K562 (cell line): ENCODE data around the gene MFSD11. TPM values are rescaled to one million over a fixed set of nuclear protein-coding genes. Genes with fewer than 3 reads are reported as not detected.

Experiments
- C11orf30 ChIP-seq: fragments of 450-650 bp; IDR thresholded peaks from 2 replicates; pipeline ENCODE4 v1.6.1; 2016; ENCODE audit warnings: low read depth, mild to moderate bottlenecking
- CAMTA2 ChIP-seq: fragments of 250-450 bp; sonication (Bioruptor Pico); conservative IDR thresholded peaks from 2 replicates; pipeline ENCODE4 v1.5.1; 2022
- CREM ChIP-seq: IDR thresholded peaks from 2 replicates; pipeline ENCODE4 v1.6.1; 2014; ENCODE audit warnings: antibody characterized with exemption, low read depth
- IRF2 ChIP-seq: sonication (generic); formaldehyde crosslinking; IDR thresholded peaks from 2 replicates; pipeline ENCODE4 v1.8.1; 2022; ENCODE audit warnings: mild to moderate bottlenecking, missing genetic modification reagents
- POLR2G ChIP-seq: fragments of 200-400 bp; formaldehyde crosslinking; IDR thresholded peaks from 2 replicates; pipeline ENCODE4 v1.6.1; 2017; ENCODE audit warnings: low read depth, mild to moderate bottlenecking, antibody characterized with exemption, low read length, moderate library complexity
- SIRT6 ChIP-seq: IDR thresholded peaks from one replicate; pipeline ENCODE4 v1.6.1; 2012; ENCODE audit warnings: low read depth, mild to moderate bottlenecking, control low read depth, inconsistent platforms, low read length, moderate library complexity
- SNIP1 ChIP-seq: fragments of 450-650 bp; IDR thresholded peaks from 2 replicates; pipeline ENCODE4 v1.7.1; 2017; ENCODE audit warnings: low read depth, mild to moderate bottlenecking
- ZBED1 ChIP-seq: IDR thresholded peaks from 2 replicates; pipeline ENCODE4 v1.6.1; 2014
- ZNF174 ChIP-seq: fragments of 250-450 bp; sonication (Bioruptor Pico); IDR thresholded peaks from 2 replicates; pipeline ENCODE4 v1.4.0; 2020; ENCODE audit warnings: mild to moderate bottlenecking
- polyA plus RNA-seq, 8 experiments: library from polyadenylated mRNA; depleted of rRNA in 4 of 8; stranded (reverse) in 5 of 8; unstranded in 3 of 8; fragments of >200 nt; fragmentation: Nextera tagmentation in 2 of 8; fragmentation: Illumina TruSeq in 1 of 8; extraction: Ambion mirVana in 2 of 8; extraction: Trizol in 1 of 8; gene quantifications; 2 replicates each; pipeline versions ENCODE4 v1.2.1 to v1.2.3, GENCODE V29; 2011 to 2014; ENCODE audit warnings: inconsistent platforms in 1 of 8, missing spikeins in 1 of 8
- total RNA-seq, 7 experiments: library from RNA; depleted of rRNA in 6 of 7; stranded (reverse); fragments of >200 nt in 6 of 7; fragmentation: Illumina TruSeq in 2 of 7; extraction: Trizol in 2 of 7; gene quantifications; 2 replicates each; pipeline versions ENCODE4 v1.2.1 to v1.2.3, GENCODE V29; 2011 to 2021; ENCODE audit warnings: low replicate concordance in 1 of 7
- TF ChIP-seq, protein P1 (sequence below): fragments of 250-450 bp; sonication (Bioruptor Pico); IDR thresholded peaks from 2 replicates; pipeline ENCODE4 v1.5.1; 2021; ENCODE audit warnings: mild to moderate bottlenecking
- TF ChIP-seq, protein P2 (sequence below), 2 experiments: fragments of 450-650 bp; IDR thresholded peaks; 2 replicates each; pipeline ENCODE4 v1.6.1; 2018; ENCODE audit warnings: mild to moderate bottlenecking in 2 of 2, low read depth in 1 of 2; ENCODE audit not compliant: partially characterized antibody in 2 of 2
- TF ChIP-seq, protein P3 (sequence below): IDR thresholded peaks from 2 replicates; pipeline ENCODE4 v1.6.1; 2014; ENCODE audit warnings: antibody characterized with exemption
- TF ChIP-seq, protein P4 (sequence below): fragments of 250-450 bp; sonication (Bioruptor Pico); IDR thresholded peaks from 2 replicates; pipeline ENCODE4 v1.9.0; 2021; ENCODE audit warnings: mild to moderate bottlenecking

MFSD11 gene
- total and polyA plus RNA-seq, 9 of the 15 experiments (the other 6 are each of a cell fraction or from before 2014, with no cell fraction given) = 14.4 to 24.5 (median 19.9) TPM

DNA sequence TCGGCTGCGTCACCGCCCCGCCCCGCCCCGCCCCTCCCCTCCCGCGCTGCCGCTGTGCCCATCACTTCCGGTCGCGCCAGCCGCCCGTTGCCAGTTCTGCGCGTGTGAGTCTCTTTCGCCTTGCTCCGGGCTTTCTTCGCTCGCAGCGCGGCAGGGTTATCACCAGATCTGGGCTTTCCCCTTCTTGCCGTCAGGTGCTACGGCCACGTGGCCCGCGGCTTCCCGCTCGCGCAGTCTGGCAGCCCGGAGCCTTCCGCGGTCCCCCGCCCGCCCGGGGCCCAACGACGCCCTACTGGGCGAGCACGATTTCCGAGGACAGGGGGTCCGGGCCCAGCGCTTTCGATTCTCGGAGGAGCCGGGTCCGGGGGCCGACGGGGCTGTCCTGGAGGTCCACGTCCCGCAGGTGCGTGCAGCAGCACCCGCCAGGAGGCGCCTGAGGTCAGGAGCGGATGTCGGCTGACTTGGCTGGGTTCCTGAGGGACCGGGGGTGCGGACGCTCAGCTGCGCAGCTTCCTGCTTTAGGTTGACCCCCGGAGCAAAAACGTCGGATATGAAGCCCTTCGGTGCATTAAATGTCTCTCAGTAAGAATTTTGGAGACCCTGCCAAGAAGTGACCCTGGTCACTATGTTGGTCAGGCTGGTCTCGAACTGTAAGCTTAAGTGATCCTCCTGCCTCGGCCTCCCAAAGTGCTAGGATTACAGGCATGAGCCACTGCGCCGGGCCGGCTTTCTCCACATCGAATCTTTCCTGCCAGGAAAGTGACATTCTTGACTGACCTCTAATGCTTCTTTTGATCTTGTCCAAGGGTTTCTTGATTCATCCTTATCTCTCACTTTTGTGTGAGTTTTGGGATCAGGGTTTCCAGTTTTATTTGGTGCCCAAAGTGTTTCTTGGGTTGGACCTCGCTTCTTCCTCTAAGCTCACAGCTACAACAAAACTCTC is 10.9 kb upstream of the MFSD11 start, which contains the start of gene METTL23 (continued):
- TF ChIP-seq, protein P1, sequence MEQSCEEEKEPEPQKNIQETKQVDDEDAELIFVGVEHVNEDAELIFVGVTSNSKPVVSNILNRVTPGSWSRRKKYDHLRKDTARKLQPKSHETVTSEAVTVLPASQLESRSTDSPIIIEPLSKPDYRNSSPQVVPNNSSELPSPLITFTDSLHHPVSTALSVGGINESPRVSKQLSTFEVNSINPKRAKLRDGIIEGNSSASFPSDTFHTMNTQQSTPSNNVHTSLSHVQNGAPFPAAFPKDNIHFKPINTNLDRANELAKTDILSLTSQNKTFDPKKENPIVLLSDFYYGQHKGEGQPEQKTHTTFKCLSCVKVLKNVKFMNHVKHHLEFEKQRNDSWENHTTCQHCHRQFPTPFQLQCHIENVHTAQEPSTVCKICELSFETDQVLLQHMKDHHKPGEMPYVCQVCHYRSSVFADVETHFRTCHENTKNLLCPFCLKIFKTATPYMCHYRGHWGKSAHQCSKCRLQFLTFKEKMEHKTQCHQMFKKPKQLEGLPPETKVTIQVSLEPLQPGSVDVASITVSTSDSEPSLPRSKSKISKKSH = no peak
- TF ChIP-seq, protein P2, sequence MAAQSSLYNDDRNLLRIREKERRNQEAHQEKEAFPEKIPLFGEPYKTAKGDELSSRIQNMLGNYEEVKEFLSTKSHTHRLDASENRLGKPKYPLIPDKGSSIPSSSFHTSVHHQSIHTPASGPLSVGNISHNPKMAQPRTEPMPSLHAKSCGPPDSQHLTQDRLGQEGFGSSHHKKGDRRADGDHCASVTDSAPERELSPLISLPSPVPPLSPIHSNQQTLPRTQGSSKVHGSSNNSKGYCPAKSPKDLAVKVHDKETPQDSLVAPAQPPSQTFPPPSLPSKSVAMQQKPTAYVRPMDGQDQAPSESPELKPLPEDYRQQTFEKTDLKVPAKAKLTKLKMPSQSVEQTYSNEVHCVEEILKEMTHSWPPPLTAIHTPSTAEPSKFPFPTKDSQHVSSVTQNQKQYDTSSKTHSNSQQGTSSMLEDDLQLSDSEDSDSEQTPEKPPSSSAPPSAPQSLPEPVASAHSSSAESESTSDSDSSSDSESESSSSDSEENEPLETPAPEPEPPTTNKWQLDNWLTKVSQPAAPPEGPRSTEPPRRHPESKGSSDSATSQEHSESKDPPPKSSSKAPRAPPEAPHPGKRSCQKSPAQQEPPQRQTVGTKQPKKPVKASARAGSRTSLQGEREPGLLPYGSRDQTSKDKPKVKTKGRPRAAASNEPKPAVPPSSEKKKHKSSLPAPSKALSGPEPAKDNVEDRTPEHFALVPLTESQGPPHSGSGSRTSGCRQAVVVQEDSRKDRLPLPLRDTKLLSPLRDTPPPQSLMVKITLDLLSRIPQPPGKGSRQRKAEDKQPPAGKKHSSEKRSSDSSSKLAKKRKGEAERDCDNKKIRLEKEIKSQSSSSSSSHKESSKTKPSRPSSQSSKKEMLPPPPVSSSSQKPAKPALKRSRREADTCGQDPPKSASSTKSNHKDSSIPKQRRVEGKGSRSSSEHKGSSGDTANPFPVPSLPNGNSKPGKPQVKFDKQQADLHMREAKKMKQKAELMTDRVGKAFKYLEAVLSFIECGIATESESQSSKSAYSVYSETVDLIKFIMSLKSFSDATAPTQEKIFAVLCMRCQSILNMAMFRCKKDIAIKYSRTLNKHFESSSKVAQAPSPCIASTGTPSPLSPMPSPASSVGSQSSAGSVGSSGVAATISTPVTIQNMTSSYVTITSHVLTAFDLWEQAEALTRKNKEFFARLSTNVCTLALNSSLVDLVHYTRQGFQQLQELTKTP (IDR thresholded peaks at IDR 0.05; ENCODE audit: low read depth in 1 of 2, partially characterized antibody in 2 of 2) = no peak
- TF ChIP-seq, protein P3, sequence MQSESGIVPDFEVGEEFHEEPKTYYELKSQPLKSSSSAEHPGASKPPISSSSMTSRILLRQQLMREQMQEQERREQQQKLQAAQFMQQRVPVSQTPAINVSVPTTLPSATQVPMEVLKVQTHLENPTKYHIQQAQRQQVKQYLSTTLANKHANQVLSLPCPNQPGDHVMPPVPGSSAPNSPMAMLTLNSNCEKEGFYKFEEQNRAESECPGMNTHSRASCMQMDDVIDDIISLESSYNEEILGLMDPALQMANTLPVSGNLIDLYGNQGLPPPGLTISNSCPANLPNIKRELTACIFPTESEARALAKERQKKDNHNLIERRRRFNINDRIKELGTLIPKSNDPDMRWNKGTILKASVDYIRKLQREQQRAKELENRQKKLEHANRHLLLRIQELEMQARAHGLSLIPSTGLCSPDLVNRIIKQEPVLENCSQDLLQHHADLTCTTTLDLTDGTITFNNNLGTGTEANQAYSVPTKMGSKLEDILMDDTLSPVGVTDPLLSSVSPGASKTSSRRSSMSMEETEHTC = peak; percentile 77; the same call in 1 of the 2 replicates
- TF ChIP-seq IRF2 (CRISPR knock-in tag) (no peak), ZBED1 (peak; percentile 57), CAMTA2 (CRISPR knock-in tag) (no peak), POLR2G (peak; percentile 77), SNIP1 (no peak), CREM (no peak), ZNF174 (CRISPR knock-in tag) (no peak), C11orf30 (no peak; the same call in 1 of the 2 replicates), SIRT6 (no peak)
- TF ChIP-seq, protein P4, sequence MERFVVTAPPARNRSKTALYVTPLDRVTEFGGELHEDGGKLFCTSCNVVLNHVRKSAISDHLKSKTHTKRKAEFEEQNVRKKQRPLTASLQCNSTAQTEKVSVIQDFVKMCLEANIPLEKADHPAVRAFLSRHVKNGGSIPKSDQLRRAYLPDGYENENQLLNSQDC (CRISPR knock-in tag) = no peak
